ENCODE measurements around the gene ILF2.
"Not testable (repeated sequence)": the region's sequence is repeated elsewhere in the genome, so short reads cannot be mapped to it uniquely, and the experiment has no call there.

The ILF2 gene

GRCh38 chr1:153670859-153671627, at the start of gene ILF2:
Gene ILF2 (minus strand): TSS chr1:153670993. CDS start chr1:153670922, 71 bp downstream.
- peak; percentile 99 for DNase-seq

GRCh38 chr1:153717330-153717729, 46.5 kb upstream of the ILF2 start:
- no peak for DNase-seq

- not testable (repeated sequence) for DNase-seq
Measured at GRCh38 chr1:153716211-153716610, 45.4 kb upstream of the ILF2 start.

- DNase-seq = no peak
Measured at GRCh38 chr1:153711026-153711425, 40.2 kb upstream of the ILF2 start.

GRCh38 chr1:153705484-153705883, 34.7 kb upstream of the ILF2 start:
- no peak for DNase-seq

GRCh38 chr1:153699768-153700167, 29.0 kb upstream of the ILF2 start:
- no peak for DNase-seq

- DNase-seq = no peak
Measured at GRCh38 chr1:153698923-153699714, 28.3 kb upstream of the ILF2 start.

- DNase-seq = peak; percentile 64
Measured at GRCh38 chr1:153698020-153698922, 27.5 kb upstream of the ILF2 start.

GRCh38 chr1:153697191-153698019, 26.6 kb upstream of the ILF2 start:
- no peak for DNase-seq

GRCh38 chr1:153696741-153697140, 25.9 kb upstream of the ILF2 start:
- DNase-seq = no peak

GRCh38 chr1:153693466-153693865, 22.7 kb upstream of the ILF2 start:
- no peak for DNase-seq

GRCh38 chr1:153688736-153689328, 18.0 kb upstream of the ILF2 start:
- no peak for DNase-seq

GRCh38 chr1:153688276-153688675, 17.5 kb upstream of the ILF2 start:
- DNase-seq = no peak

- DNase-seq = no peak
Measured at GRCh38 chr1:153687346-153688125, 16.7 kb upstream of the ILF2 start.

- no peak for DNase-seq
Measured at GRCh38 chr1:153685544-153686340, 14.9 kb upstream of the ILF2 start.

- no peak for DNase-seq
Measured at GRCh38 chr1:153684892-153685291, 14.1 kb upstream of the ILF2 start.

- DNase-seq = no peak
Measured at GRCh38 chr1:153683854-153684253, 13.1 kb upstream of the ILF2 start.

GRCh38 chr1:153682730-153683129, 11.9 kb upstream of the ILF2 start:
- no peak for DNase-seq

- DNase-seq = no peak
Measured at GRCh38 chr1:153680120-153680403, 9.3 kb upstream of the ILF2 start.

Measured in NCI-H1436 treated with DMSO at 0.1 percent for 48 hours (cell line).